HG03575 (cell line): ENCODE measurements around the gene RBM47.

ENCODE experiments used
- ATAC-seq: cut with Tn5 transposase; IDR thresholded peaks from one replicate; pipeline ENCODE4 v1.9.1; 2021; ENCODE audit not compliant: unreplicated experiment, insufficient number of reproducible peaks, low FRiP score; ENCODE audit errors: extremely low read depth

RBM47 gene

DNA sequence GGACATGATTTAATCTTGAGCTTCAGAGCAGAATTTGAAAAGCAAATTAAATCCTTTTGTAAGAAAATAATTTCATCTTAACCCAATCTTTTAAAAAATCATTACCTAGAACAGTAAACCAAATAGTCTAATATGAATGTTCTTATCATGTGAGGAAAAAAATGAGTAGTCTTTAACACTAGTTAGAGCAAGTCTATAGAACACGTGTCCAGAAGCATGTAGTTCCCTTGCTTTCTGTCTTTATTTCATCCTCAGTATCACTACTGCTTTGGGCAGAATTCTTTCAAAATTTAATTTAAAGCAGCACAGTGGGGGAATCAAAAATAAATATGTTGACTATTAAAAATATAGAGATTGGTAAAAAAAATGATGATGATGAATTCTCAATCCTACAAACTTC is 2.1 kb downstream of the RBM47 start:
- no peak for ATAC-seq

DNA sequence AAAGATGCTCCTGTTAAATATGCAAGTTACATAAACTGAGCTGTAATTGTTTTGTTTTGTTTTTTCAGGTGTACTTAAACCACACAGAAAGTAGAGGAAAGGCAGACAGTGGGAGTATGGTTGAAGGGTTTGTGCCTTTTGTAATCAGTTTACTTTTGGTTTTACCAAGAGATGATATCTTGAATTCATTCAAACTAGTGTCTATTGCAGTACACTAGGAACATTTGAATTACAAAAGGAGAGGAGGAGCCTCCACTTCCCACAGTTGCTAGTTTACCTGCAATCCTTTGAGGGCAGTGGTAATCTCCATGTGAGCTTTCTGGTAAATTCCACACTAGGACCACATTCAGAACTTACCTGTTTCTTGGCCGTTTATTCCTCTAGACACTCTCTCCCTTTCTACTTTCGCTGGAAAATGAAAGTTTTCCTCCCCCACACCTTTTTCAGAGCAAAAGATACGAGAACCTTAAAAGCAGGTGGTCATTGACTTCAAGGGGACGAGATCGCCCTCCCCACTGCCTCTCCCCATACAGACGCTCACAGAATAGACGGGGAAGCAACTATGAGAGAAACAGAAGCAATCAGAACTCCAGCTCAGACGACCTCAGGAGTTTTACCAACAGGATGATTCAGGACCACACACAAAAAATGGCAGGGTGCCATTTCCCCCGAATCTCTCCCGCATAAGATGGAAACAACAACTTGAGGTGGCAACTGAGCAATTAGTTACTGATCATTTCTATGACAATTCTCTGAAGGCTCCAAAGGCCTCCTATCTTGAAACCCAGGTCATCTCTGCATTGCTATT is 3.3 kb downstream of the RBM47 start:
- ATAC-seq, result no peak

DNA sequence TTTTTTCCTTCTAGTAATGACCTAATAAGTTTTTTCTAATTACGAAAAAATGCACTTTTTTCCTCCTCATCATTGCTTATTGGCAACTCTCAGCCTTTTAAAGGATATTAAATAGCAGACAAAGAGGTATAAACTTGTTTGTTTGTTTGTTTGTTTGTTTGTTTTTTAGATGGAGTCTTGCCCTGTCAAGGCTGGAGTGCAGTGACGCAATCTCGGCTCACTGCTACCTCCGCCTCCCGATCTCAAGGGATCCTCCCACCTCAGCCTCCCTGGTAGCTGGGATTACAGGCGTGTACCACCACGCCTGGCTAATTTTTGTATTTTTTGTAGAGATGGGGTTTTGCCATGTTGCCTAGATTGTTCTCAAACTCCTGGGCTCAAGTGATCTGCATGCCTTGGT is 6.0 kb downstream of the RBM47 start:
- no peak for ATAC-seq

DNA sequence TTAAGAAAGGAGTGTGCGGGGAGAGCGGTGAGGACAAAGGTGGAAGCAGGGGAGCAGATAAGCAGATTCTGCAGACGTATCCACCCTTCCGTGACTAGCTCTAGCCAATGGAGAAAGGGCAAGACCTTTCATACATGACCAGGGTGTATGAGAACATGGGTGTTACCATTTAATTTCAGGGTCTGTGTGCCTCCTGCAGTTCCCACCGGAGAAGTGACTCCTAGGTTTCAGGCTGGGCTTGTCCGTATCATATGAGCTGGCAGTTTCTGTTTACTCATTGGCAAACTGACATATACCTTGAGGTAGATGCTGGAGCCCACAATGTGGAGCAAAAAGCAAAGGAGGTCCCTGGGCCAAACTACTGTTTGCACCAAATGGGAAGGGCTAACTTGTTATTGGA is 6.8 kb downstream of the RBM47 start:
- ATAC-seq, result no peak

DNA sequence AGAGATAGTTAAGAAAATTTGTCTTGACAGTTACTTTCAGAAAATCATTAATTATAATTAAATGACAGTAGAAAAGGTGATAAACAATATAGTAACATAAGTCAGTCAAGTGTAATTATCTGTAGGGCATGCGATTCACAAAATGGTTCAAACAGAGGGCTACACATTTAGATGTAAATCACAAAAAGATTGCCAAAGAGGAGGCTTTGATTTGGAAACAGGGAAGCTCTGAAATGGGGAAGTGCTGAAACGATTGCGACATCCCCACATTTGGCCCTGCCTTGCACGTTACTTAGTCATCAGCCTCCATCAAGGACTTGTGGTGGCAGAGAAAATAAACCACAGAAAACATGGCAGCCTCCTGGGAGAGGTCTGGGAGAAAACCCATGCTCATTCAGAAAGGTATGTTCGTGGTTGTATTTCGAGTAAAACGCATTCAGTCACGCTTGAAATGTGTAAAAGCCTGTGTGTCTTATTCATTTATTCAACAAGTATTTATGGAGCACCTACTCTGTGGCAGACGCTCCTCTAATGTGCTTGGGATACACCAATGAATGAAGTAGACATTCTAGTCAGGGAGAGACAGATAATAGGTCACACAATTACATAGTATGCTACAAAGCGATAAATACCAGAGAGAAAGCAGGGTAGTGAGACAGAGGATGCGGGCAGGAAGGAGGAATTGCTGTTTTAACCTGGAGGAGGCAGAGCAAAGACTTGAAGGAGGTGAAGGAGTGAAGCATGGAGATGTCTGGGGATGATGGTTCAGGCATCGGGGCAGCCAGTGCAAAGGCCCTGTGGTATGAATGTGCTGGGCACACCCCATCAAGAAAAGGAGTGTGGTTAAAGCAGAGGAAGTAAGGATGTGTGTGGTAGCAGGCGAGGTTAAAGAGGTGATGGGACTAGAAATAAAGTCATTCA is 7.8 kb downstream of the RBM47 start:
- ATAC-seq, result no peak

DNA sequence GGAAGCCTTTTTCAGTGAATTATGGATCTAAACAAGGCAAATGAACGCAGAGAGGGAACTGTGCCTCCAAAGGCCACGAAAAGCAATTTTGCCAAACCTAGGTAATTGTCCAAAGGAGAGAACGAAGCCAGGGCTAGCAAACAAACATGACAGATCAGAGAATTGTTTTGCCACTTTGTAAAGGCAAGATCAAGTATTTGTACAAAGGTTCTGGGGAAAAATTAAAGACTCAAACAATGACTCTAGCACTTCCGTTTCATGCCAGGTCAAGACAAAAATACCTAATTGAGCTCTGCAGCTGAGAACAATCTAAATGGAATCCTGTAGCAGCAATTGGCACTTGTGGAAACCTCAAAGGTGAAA is 8.5 kb downstream of the RBM47 start:
- no peak for ATAC-seq

DNA sequence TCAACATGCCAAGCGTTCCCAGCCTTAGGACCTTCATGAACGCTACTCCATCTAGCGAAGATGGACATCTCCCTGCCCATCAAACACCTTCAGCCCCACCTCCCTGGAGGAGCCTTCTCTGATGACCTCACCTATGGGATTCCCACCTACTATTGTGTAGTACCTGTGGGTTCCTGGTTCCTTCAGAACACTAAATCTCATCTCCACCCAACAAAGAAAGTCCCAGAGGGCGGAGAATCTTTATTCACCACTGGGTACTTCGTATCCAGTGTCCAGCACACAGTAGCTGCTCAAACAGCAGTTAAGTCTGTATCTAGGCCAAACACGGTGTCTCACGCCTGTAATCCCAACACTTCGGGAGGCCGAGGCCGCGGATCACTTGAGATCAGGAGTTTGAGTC is 10.1 kb downstream of the RBM47 start:
- no peak for ATAC-seq

DNA sequence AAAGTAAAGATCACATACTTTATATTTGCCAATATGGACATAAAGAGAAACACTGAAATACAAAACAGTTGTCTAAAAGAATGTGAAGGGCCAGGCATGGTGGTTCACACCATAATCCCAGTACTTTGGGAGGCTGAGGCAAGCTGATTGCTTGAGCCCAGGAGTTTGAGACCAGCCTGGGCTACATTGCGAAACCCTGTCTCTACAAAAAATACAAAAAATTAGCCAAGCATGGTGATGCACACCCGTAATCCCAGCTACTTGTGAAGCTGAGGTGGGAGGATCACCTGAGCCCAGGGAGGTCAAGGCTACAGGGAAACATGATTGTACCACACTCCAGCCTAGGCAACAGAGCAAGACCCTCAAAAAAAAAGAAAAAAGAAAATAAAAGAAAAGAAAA is 11.8 kb downstream of the RBM47 start:
- ATAC-seq, result no peak

DNA sequence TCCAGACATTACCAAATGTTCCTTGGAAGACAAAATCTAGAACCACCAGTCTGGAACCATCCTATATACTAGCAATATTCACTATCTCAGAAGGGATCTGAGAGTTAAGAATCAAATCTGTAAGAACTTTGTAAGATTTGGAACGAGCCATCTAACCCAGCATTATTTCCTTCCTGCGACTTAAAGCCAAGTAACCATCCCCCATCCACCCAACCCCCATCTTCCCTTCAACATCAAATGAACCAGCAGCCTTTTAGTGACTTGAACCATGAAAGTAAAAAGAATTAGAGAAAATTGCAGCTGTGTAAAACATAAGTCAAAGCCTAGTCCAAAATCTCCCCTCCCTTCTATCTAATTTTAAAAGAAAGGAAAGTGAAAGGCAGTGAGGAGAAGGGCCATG is 15.6 kb downstream of the RBM47 start:
- no peak for ATAC-seq

DNA sequence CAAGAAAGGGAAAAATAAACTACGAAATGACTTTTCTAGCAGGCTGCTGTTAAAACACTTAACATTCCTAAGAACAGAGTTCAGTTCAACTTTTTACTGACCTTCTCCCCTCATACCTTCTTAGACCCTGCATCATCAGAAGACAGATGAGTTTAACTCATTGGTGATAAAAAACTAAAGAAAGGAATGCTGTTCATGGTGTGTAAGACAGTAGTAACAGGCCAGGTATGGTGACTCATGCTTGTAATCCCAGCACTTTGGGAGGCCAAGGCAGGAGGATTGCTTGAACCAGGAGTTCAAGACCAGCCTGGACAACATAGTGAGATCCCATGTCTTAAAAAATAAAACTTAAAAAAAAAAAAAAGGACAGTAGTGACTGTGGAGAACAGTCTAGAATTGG is 16.2 kb downstream of the RBM47 start:
- ATAC-seq, result no peak

DNA sequence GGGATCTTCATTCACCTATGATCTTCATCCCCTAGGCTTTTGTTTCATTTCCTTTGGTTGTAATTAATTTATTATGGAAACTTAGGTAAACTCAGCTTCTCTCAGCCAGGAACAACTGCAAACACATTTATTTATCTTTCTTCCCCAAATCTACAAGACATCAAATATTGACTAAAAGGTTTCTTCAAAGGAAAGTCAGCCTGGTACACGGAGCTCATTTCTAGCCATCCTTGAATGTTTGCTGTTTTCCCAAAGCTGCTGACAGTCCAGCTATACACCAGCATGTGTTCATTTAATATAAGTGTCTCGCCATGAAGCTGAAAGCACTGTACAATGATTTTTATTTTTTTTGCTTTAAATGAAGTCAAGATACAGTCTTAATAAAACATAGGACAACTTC is 16.8 kb downstream of the RBM47 start:
- ATAC-seq, result no peak

DNA sequence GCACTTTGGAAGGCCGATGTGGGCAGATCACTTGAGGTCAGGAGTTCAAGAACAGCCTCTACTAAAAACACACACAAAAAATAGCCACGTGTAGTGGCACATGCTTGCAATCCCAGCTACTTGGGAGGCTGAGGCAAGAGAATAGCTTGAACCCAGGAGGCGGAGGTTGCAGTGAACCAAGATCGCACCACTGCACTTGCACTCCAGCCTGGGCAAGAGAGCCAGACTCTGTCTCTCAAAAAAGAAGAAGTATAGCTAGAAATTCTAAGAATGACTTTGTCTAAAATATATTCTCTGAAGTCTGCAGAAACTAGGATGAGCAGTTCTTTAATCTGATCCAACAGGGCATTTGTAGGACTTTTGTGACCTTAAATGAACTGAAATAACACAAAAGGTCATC is 17.4 kb downstream of the RBM47 start:
- ATAC-seq, result no peak

DNA sequence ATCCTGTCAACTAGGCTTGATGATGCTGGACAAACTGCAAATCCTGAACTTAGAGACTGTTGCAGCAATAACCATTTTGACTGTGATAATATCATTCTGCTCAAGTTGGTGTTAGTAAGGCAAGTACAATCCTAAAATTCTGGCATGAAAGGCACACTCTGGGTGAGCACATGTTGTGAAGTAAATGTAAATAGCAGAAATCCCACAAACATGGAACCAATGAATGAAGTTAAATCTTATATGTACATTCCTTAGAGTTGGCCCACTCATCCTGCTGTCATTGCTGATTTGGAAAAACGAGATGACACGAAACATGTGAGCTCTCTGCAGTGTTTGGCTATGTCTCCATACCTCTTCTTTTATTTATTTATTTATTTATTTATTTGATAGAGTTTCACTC is 21.0 kb downstream of the RBM47 start:
- ATAC-seq, result no peak

DNA sequence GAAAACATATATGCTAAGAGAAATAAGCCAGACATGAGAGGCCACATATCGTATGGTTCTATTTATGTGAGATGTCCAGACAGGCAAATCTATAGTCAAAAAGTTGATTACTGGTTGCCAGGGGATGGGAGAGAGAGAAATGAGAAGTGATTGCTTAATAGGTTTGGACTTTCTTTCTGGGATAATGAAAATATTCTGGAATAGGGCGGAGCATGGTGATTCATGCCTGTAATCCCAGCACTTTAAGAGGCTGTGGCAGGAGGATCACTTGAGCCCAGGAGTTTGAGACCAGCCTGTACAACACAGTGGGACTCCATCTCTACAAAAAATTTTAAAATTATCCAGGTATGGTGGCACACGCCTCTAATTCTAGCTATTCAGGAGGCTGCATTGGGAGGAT is 22.4 kb downstream of the RBM47 start:
- ATAC-seq, result no peak

DNA sequence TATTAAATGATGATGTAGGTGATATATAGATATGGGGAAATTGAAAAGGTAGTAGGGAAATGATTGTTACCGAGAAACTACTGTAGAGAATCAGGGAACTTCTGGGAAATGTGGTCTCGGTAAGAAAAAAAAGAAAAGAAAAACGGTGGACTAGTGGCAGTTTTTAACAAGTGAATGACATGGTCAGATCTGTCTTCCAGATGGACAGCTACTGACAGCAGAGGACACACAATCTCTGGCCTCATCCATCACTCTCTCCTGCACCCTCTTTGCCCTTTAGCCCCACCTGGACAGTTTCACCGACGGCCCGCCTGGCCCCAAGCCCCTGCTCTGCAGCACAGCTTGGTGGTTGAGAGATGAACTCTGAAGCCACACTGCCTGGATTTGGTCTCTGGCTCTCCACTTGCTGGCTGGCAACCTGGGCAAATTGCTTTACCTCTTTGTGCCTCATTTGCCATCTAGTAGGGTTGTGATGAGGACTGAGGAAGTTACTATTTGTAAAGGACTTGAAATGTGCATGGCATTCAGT is 23.4 kb downstream of the RBM47 start:
- no peak for ATAC-seq

DNA sequence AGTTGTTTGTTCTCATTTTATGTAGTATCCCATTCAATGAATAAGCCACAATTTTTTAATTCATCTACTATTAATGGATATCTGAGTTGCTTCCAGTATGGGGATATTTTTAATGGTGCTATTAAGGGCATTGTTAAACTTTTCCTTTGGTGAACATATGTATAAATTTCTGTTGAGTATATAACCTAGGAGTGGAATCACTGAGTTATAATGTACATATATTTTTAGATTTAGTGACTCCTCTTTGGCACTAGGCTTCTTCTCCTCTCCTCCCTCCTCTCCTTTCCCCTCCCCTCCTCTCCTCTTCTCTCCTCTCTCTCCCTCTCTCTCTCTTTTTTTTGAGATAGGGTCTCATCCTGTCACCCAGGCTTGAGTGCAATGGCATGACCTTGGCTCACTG is 26.4 kb downstream of the RBM47 start:
- no peak for ATAC-seq

DNA sequence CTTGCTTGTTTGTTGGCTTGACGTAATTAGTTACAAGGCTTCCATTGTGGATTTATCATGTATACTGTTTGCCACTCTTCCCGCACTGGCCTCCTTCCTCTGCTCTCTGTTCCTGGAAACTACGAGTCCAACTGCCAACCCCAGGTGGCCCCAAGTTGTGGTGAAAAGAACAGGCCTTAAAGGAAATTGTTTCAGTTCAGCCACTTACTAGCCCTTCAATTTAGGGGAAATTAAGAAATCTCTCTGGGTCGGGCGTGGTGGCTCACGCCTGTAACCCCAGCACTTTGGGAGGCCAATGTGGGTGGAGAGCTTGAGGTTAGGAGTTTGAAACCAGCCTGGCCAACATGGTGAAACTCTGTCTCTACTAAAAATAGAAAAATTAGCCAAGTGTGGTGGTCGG is 28.0 kb downstream of the RBM47 start:
- no peak for ATAC-seq

DNA sequence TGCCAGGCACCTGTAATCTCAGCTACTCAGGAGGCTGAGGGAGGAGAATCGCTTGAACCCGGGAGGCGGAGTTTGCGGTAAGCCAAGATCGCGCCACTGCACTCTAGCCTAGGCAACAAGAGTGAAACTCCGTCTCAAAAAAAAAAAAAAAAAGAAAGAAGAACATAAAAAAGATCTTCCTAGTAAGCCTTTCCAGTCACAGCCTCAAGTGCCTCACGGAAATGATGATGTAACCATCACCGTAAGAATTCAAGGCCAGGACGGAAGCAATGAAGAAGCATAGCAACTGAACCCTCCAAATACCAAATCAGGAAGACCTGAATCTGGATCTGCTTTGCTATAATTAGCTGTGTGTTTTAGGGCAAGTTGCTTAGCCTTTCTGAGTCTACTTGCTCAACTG is 28.8 kb downstream of the RBM47 start:
- ATAC-seq, result no peak

DNA sequence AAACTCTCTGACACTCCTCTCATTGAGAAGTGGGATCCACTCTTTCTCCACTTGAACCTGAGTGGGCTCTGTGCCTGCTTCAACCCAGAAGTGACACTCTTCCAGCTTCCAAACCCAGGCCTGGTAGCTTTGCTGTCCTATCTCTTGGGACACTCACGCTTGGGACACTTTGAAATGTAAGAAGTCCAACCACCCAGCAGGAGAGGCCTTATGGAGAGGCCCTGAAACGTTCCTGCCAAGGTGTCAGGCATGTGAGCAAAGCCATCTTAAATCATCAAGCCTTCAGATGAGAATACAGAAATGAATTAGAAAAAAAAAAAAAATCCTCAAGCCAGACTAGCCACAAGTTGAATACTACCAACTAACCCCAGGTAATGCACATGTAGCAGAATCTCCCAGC is 30.2 kb downstream of the RBM47 start:
- ATAC-seq, result no peak

DNA sequence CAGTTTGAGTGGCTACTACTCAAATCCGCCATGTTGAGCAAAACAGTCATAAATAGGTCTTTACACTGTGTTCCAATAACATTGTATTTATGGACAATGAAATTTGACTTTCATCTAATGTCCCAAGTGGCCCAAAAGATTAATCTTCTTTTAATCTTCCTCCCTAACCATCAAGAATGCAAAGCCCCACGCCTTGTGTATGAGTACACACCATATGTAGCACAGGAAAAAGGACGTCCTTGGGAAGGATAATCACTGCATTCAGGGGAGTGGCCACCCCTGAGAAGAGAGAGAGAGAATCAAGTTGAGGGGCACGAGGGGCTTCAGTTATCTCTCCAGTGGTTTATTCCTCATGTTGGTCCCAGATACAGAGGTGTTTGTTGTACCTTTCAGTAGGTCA is 33.1 kb downstream of the RBM47 start:
- ATAC-seq, result no peak
